NB4 (cell line): ENCODE results near the gene PPP1R9A.

Experiments
- DNase-seq: peaks from one replicate; pipeline ENCODE4 v3.0.0; 2010; ENCODE audit warnings: low read depth
- H3K4me3 ChIP-seq: one replicate; pipeline ENCODE4 v1.5.1; 2011; ENCODE audit warnings: mild to moderate bottlenecking, low read depth, low read length, moderate library complexity
- CTCF ChIP-seq: IDR thresholded peaks from one replicate; pipeline ENCODE4 v1.5.1; 2012; ENCODE audit warnings: low read depth, low read length
- MYC ChIP-seq: IDR thresholded peaks from 2 replicates; pipeline ENCODE4 v1.6.1; 2011; ENCODE audit warnings: low read depth, low read length
- POLR2A ChIP-seq: IDR thresholded peaks from 2 replicates; pipeline ENCODE4 v1.6.1; 2011; ENCODE audit warnings: mild to moderate bottlenecking; ENCODE audit not compliant: insufficient read length; ENCODE audit errors: extremely low read depth
- TF ChIP-seq, protein P1 (sequence below): IDR thresholded peaks from 2 replicates; pipeline ENCODE4 v1.6.1; 2011; ENCODE audit warnings: low read depth, low read length

PPP1R9A gene

DNA sequence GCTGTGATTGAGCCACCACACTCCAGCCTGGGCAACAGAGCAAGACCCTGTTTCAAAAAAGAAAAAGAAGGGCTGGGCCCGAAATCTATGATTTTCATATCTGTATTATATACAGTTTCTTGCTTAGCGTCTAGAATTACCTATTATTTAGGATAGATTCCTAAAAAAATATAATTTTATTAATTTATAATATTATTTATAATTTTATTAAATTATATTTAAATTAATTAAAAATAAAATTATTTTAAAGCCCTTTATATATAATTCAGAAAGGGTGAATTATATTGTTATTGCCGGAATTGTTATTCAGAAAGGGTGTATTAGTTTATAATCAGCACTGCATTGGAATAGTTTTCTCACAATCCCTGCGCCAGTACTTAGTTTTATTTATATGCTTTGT is 14.5 kb downstream of the PPP1R9A start:
- TF ChIP-seq, protein P1, sequence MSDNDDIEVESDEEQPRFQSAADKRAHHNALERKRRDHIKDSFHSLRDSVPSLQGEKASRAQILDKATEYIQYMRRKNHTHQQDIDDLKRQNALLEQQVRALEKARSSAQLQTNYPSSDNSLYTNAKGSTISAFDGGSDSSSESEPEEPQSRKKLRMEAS, result no peak
- no peak for TF ChIP-seq POLR2A
- no peak for TF ChIP-seq CTCF
- TF ChIP-seq MYC, result no peak
- no peak overlapping the region for H3K4me3 ChIP-seq
- DNase-seq, result no peak

DNA sequence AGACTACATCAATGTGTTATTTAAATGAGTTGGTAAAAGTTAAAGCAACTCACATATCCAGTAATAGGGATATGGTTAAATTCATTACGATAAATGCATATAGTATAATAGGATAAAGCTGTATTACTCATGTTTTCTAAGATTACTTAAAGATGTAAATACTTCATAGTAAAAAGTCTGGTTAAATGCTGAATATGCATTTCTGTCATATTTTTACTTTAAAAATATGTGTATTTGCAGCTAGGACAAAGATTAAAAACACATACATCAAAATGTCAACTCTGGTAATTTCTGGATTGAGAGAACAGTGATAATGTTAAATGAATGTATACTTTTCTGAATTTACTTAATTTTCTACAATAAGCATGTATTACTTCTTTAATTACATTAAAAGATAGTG is 15.1 kb downstream of the PPP1R9A start:
- no peak for DNase-seq
- no peak overlapping the region for H3K4me3 ChIP-seq
- TF ChIP-seq POLR2A (no peak), CTCF (no peak), MYC (no peak)
- TF ChIP-seq, protein P1, result no peak

DNA sequence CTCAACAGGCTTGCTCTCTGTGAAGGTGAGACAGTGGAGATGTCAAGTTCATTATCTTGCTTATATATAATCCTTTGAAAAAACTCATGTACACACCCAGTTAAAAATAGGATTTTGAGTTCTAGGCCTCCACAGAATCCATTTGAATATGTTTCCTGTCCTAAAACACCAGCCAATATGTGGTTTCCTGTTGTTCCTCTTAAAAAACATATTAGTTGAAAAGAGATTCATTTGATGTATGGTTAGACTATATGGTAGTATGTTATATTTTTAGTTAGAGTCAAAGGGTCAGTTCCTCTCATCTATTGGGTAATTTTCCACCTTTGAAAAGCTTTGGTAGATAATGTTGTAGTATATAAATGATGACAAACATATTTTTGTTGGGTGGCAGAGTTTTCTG is 16.0 kb downstream of the PPP1R9A start:
- TF ChIP-seq CTCF, result no peak
- TF ChIP-seq, protein P1, result no peak
- no peak for TF ChIP-seq POLR2A
- no peak for TF ChIP-seq MYC
- no peak for DNase-seq
- H3K4me3 ChIP-seq, result no peak overlapping the region

GRCh38 chr7:94928168-94928707 is 20.8 kb downstream of the PPP1R9A start:
- TF ChIP-seq POLR2A (no peak), MYC (no peak), CTCF (no peak)
- TF ChIP-seq, protein P1, result no peak
- H3K4me3 ChIP-seq, result no peak overlapping the region
- no peak for DNase-seq

DNA sequence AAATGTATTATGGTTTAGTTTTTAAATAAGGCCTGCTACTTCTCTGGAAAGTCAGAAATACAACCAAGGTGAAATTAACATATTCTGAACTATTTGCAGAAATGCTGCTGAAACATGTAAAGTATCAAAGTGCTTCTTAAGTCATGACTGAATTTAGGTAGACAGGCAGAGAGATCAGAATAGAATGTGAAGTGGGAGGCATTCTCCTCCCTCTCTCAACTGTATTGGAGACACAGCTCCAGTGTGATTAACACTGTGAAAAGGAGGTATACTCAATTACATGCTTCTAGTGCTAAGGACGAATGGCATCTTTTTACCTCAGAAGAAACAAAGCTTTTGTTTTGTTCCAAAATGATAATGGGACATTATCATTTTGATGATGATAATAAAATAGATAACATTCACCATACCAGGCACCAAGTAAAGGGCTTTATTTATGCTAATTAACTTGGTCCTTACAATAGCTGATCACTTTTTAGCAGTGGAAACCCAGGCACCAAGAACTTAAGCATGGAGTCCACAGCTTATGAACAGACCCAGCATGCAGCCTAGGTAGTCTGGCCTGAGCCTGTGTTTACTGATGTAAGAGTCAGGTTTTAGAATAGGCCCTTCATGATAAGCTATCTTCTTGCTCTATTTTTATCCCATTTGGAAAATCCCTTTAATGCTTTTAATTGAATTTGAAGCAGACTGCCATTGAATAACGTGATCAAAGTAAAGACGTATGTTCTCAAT is 26.0 kb downstream of the PPP1R9A start:
- TF ChIP-seq MYC (no peak), CTCF (no peak), POLR2A (no peak)
- TF ChIP-seq, protein P1, result no peak
- no peak overlapping the region for H3K4me3 ChIP-seq
- no peak for DNase-seq
